ENCODE data around the gene GHR.

DNA sequence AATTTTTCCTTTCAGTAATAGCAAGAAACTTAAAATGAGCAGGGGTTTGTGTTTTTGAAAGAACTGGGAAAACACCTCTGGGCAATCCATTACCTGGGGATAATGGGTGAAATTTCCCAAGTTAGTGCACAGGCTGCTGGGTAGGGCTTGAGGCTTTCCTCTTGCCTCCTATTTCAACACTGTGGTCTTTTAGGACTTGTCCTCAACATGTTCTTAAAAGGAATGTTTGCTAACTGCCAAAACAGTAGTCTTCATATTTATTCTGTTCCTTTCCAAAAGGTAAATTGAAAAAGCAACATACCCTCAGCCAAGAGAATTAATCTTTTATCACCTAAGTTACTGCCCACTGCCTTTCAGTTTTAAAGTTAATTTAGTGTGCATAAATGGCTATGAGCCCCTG, 175.1 kb downstream of the GHR start:
- TF ChIP-seq, protein P1, sequence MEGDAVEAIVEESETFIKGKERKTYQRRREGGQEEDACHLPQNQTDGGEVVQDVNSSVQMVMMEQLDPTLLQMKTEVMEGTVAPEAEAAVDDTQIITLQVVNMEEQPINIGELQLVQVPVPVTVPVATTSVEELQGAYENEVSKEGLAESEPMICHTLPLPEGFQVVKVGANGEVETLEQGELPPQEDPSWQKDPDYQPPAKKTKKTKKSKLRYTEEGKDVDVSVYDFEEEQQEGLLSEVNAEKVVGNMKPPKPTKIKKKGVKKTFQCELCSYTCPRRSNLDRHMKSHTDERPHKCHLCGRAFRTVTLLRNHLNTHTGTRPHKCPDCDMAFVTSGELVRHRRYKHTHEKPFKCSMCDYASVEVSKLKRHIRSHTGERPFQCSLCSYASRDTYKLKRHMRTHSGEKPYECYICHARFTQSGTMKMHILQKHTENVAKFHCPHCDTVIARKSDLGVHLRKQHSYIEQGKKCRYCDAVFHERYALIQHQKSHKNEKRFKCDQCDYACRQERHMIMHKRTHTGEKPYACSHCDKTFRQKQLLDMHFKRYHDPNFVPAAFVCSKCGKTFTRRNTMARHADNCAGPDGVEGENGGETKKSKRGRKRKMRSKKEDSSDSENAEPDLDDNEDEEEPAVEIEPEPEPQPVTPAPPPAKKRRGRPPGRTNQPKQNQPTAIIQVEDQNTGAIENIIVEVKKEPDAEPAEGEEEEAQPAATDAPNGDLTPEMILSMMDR (IDR thresholded peaks at IDR 0.05): no peak
- TF ChIP-seq, protein P2, sequence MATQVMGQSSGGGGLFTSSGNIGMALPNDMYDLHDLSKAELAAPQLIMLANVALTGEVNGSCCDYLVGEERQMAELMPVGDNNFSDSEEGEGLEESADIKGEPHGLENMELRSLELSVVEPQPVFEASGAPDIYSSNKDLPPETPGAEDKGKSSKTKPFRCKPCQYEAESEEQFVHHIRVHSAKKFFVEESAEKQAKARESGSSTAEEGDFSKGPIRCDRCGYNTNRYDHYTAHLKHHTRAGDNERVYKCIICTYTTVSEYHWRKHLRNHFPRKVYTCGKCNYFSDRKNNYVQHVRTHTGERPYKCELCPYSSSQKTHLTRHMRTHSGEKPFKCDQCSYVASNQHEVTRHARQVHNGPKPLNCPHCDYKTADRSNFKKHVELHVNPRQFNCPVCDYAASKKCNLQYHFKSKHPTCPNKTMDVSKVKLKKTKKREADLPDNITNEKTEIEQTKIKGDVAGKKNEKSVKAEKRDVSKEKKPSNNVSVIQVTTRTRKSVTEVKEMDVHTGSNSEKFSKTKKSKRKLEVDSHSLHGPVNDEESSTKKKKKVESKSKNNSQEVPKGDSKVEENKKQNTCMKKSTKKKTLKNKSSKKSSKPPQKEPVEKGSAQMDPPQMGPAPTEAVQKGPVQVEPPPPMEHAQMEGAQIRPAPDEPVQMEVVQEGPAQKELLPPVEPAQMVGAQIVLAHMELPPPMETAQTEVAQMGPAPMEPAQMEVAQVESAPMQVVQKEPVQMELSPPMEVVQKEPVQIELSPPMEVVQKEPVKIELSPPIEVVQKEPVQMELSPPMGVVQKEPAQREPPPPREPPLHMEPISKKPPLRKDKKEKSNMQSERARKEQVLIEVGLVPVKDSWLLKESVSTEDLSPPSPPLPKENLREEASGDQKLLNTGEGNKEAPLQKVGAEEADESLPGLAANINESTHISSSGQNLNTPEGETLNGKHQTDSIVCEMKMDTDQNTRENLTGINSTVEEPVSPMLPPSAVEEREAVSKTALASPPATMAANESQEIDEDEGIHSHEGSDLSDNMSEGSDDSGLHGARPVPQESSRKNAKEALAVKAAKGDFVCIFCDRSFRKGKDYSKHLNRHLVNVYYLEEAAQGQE (IDR thresholded peaks at IDR 0.05; ENCODE audit: insufficient read depth in 1 of 2, low read depth in 2 of 2, low read length in 1 of 2): no peak
- no peak for TF ChIP-seq POLR2AphosphoS5 (IDR thresholded peaks at IDR 0.05; ENCODE audit: low read depth, low read length)

Data from Panc1 (cell line).